Tibial nerve (tissue), 4 donors: Measurements from ENCODE around the gene CANX. TPM values are rescaled to one million over a fixed set of nuclear protein-coding genes. Genes with fewer than 3 reads are reported as not detected.

Source experiments
- DNase-seq, 2 donors: peaks; one replicate each; pipeline ENCODE4 v3.0.0-alpha.2; 2019; ENCODE audit warnings: low spot score in 2 of 2
- H3K27ac ChIP-seq, 4 donors: fragments of 200-600 bp; sonication (generic) in 3 of 4; one replicate each; pipeline ENCODE4 v1.5.1; 2017 to 2019; ENCODE audit warnings: mild to moderate bottlenecking in 1 of 4
- H3K27me3 ChIP-seq, 2 donors: fragments of 200-600 bp; sonication (generic) in 1 of 2; one replicate each; pipeline versions ENCODE4 v1.5.1 to v1.6.0; 2017 to 2019
- H3K36me3 ChIP-seq, 3 donors: fragments of 200-600 bp; sonication (generic); one replicate each; pipeline ENCODE4 v1.5.1; 2018 to 2019
- H3K4me1 ChIP-seq, 4 donors: fragments of 200-600 bp; sonication (generic) in 3 of 4; one replicate each; pipeline ENCODE4 v1.5.1; 2017 to 2019
- H3K4me3 ChIP-seq, 4 donors: fragments of 200-600 bp; sonication (generic) in 3 of 4; one replicate each; pipeline ENCODE4 v1.5.1; 2017 to 2019; ENCODE audit warnings: mild to moderate bottlenecking in 1 of 4, moderate library complexity in 1 of 4
- H3K9me3 ChIP-seq, 4 donors: fragments of 200-600 bp; sonication (generic) in 3 of 4; one replicate each; pipeline ENCODE4 v1.5.1; 2017 to 2019
- CTCF ChIP-seq, 5 experiments: fragments of 200-600 bp in 3 of 5; fragments of 450-650 bp in 2 of 5; sonication (generic) in 3 of 5; IDR thresholded peaks; one replicate each; pipeline ENCODE4 v1.5.1; 2016 to 2019; ENCODE audit warnings: antibody characterized with exemption in 5 of 5, mild to moderate bottlenecking in 3 of 5, moderate library complexity in 2 of 5
- EP300 ChIP-seq, 2 donors: sonication (generic); formaldehyde crosslinking; IDR thresholded peaks; one replicate each; pipeline ENCODE4 v1.6.1; 2017; ENCODE audit warnings: antibody characterized with exemption in 2 of 2, mild to moderate bottlenecking in 1 of 2
- POLR2A ChIP-seq, 2 donors: fragments of 450-650 bp; IDR thresholded peaks; one replicate each; pipeline ENCODE4 v1.6.1; 2017; ENCODE audit warnings: antibody characterized with exemption in 2 of 2, mild to moderate bottlenecking in 2 of 2, moderate library complexity in 2 of 2
- WGBS, 2 donors: methylation state at CpG; one replicate each; pipeline ENCODE4 v1.1.5; 2018; 5-methylcytosine and 5-hydroxymethylcytosine counted together
- total RNA-seq, 4 donors: library from RNA; depleted of rRNA; stranded (reverse); fragments of >200 nt; gene quantifications; one replicate each; pipeline ENCODE4 v1.1.0, GENCODE V29; 2016

The CANX gene
- total RNA-seq, 4 donors from 2014 or later: 258 to 315 (median 272) TPM

GRCh38 chr5:179778591-179778990 lies 79.8 kb downstream of the CANX start:
- no peaks in the 10 kb centered on the region for H3K9me3 ChIP-seq
- no peaks in the 10 kb centered on the region for H3K4me1 ChIP-seq
- no peak overlapping the region for H3K4me3 ChIP-seq
- H3K27me3 ChIP-seq: no peaks in the 10 kb centered on the region
- no peak overlapping the region for H3K27ac ChIP-seq
- H3K36me3 ChIP-seq: peaks cover 0 to 66% (median 18%) of the 10 kb centered on the region in 3 donors
- TF ChIP-seq EP300 (IDR thresholded peaks at IDR 0.05): no peak
- TF ChIP-seq POLR2A (IDR thresholded peaks at IDR 0.05): no peak
- TF ChIP-seq CTCF (IDR thresholded peaks at IDR 0.05): no peak
- no peak for DNase-seq
- 78 to 91% methylated on average over 5 of the region's 5 CpGs for WGBS, 2 donors

GRCh38 chr5:179779826-179780225 lies 81.1 kb downstream of the CANX start:
- H3K9me3 ChIP-seq: no peaks in the 10 kb centered on the region
- peaks cover 0 to 57% (median 10%) of the 10 kb centered on the region in 3 donors for H3K36me3 ChIP-seq
- no peak overlapping the region for H3K27ac ChIP-seq
- H3K4me1 ChIP-seq: no peaks in the 10 kb centered on the region
- no peaks in the 10 kb centered on the region for H3K27me3 ChIP-seq
- no peak for DNase-seq
- TF ChIP-seq POLR2A (IDR thresholded peaks at IDR 0.05) (no peak), CTCF (IDR thresholded peaks at IDR 0.05) (no peak), EP300 (IDR thresholded peaks at IDR 0.05) (no peak)
- H3K4me3 ChIP-seq: no peak overlapping the region
- WGBS, 2 donors: 83 to 100% methylated on average over 4 of the region's 4 CpGs

DNA sequence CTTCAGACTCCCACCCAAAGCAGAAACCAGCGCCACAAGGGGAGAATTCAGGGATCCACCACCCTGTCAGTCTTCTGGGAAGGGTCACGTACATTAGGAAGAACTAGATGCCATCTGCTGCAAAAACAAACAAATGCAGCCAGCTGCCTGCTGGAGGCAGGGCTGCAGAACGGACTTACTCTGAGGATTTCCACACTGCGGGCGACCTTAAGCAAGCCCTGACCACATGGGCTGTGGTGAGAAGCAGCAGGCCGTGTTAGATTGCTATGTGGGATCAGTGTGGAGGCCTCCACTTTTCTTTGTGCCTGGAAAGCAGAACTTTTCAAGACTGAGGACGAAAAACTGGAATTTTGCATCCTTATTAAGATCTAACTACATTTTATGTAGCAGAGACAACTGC lies 81.6 kb downstream of the CANX start:
- DNase-seq: no peak
- H3K9me3 ChIP-seq: no peaks in the 10 kb centered on the region
- H3K27ac ChIP-seq: no peak overlapping the region
- no peak overlapping the region for H3K4me3 ChIP-seq
- TF ChIP-seq EP300 (IDR thresholded peaks at IDR 0.05) (no peak), CTCF (IDR thresholded peaks at IDR 0.05) (no peak), POLR2A (IDR thresholded peaks at IDR 0.05) (no peak)
- 76 to 85% methylated on average over 7 of the region's 7 CpGs for WGBS, 2 donors
- H3K4me1 ChIP-seq: no peaks in the 10 kb centered on the region
- H3K36me3 ChIP-seq: peaks cover 0 to 53% (median 10%) of the 10 kb centered on the region in 3 donors
- H3K27me3 ChIP-seq: no peaks in the 10 kb centered on the region

Other genes with a start within 250 kb of the CANX start
- gene RUFY1, start 148.4 kb upstream of the CANX start, total RNA-seq: 10 to 100 TPM; 56.6 to 76.3 (median 71.3) TPM
- gene HNRNPH1, start 75.3 kb upstream of the CANX start, total RNA-seq: 100 to 1,000 TPM; 473 to 711 (median 678) TPM
- gene CBY3, start 17.9 kb upstream of the CANX start, total RNA-seq: 1 to 10 TPM in 1 of 4 donors, not detected in 3; 1.2 TPM
- gene MAML1, start 33.9 kb downstream of the CANX start, total RNA-seq: 10 to 100 TPM; 27.0 to 38.1 (median 31.9) TPM
- 10 to 100 TPM in 2 of 4 donors, 1 to 10 TPM in 2; 7.6 to 38.6 (median 18.4) TPM for gene LTC4S, start 95.0 kb downstream of the CANX start, total RNA-seq
- 100 to 1,000 TPM in 1 of 4 donors, 10 to 100 TPM in 3; 52.7 to 153 (median 91.0) TPM for gene MGAT4B, start 107.9 kb downstream of the CANX start, total RNA-seq
- gene SQSTM1, start 121.9 kb downstream of the CANX start, total RNA-seq: 100 to 1,000 TPM; 408 to 463 (median 452) TPM
- gene MRNIP, start 159.8 kb downstream of the CANX start, total RNA-seq: 10 to 100 TPM; 48.5 to 82.4 (median 63.2) TPM
- 100 to 1,000 TPM; 115 to 210 (median 168) TPM for gene TBC1D9B, start 208.9 kb downstream of the CANX start, total RNA-seq